ENCODE results near the gene RAD51D.

Gene RAD51D

GRCh38 chr17:35062308-35062707 lies 57.4 kb downstream of the RAD51D start:
- H4K8ac ChIP-seq (ENCODE audit: low read depth, low read length) = no peak overlapping the region
- H3K4me1 ChIP-seq (ENCODE audit: control insufficient read depth, low read depth, low read length) = peaks cover 7% of the 10 kb centered on the region
- no peak for DNase-seq
- H3K27me3 ChIP-seq (ENCODE audit: insufficient read depth, low read length, poor library complexity) = no peaks in the 10 kb centered on the region
- no CpG with 5 or more reads among the region's 3 CpGs for WGBS (ENCODE audit: extremely low coverage, insufficient coverage, low lambda C conversion rate)
- H3K56ac ChIP-seq (ENCODE audit: low read length) = no peak overlapping the region
- H3K9ac ChIP-seq (ENCODE audit: low read length) = no peak overlapping the region
- H2BK5ac ChIP-seq (ENCODE audit: low read length) = no peak overlapping the region
- H3K4ac ChIP-seq (ENCODE audit: low read depth, low read length) = peak overlapping the region; percentile 81
- H3K36me3 ChIP-seq (ENCODE audit: control insufficient read depth, insufficient read depth, low read length) = no peaks in the 10 kb centered on the region
- H3K4me3 ChIP-seq (ENCODE audit: low read length) = no peak overlapping the region
- H3K27ac ChIP-seq (ENCODE audit: low read depth, low read length) = no peak overlapping the region
- H2BK15ac ChIP-seq (replicated peaks; ENCODE audit: low read depth) = peak overlapping the region; percentile 88
- H3K18ac ChIP-seq (ENCODE audit: low read length) = peak overlapping the region; percentile 99
- peak overlapping the region; percentile 92 for H2BK120ac ChIP-seq (ENCODE audit: low read depth, low read length)
- H3K79me2 ChIP-seq (ENCODE audit: control insufficient read depth, insufficient read depth, low read length) = no peaks in the 10 kb centered on the region
- H2AK5ac ChIP-seq (ENCODE audit: low read length) = no peak overlapping the region
- H3K79me1 ChIP-seq (ENCODE audit: low read length) = no peaks in the 10 kb centered on the region
- H3K23ac ChIP-seq (ENCODE audit: low read length) = no peak overlapping the region
- H3K4me2 ChIP-seq (ENCODE audit: low read length) = no peak overlapping the region
- H4K5ac ChIP-seq (ENCODE audit: low read length) = no peak overlapping the region

- no peaks in the 10 kb centered on the region for H3K79me1 ChIP-seq (ENCODE audit: low read length)
- DNase-seq = no peak
- no peaks in the 10 kb centered on the region for H3K27me3 ChIP-seq (ENCODE audit: insufficient read depth, low read length, poor library complexity)
- no peak overlapping the region for H3K4me3 ChIP-seq (ENCODE audit: low read length)
- peaks cover 11% of the 10 kb centered on the region for H3K4me1 ChIP-seq (ENCODE audit: control insufficient read depth, low read depth, low read length)
- no peak overlapping the region for H3K4me2 ChIP-seq (ENCODE audit: low read length)
- WGBS (ENCODE audit: extremely low coverage, insufficient coverage, low lambda C conversion rate) = no CpG with 5 or more reads among the region's 1 CpG
- H3K27ac ChIP-seq (ENCODE audit: low read depth, low read length) = no peak overlapping the region
- H3K36me3 ChIP-seq (ENCODE audit: control insufficient read depth, insufficient read depth, low read length) = no peaks in the 10 kb centered on the region
- no peak overlapping the region for H4K8ac ChIP-seq (ENCODE audit: low read depth, low read length)
- no peak overlapping the region for H3K4ac ChIP-seq (ENCODE audit: low read depth, low read length)
- no peak overlapping the region for H3K56ac ChIP-seq (ENCODE audit: low read length)
- no peak overlapping the region for H3K18ac ChIP-seq (ENCODE audit: low read length)
- no peak overlapping the region for H2BK15ac ChIP-seq (replicated peaks; ENCODE audit: low read depth)
- no peak overlapping the region for H2BK120ac ChIP-seq (ENCODE audit: low read depth, low read length)
- no peak overlapping the region for H3K23ac ChIP-seq (ENCODE audit: low read length)
- H2BK5ac ChIP-seq (ENCODE audit: low read length) = no peak overlapping the region
- H3K79me2 ChIP-seq (ENCODE audit: control insufficient read depth, insufficient read depth, low read length) = no peaks in the 10 kb centered on the region
- H2AK5ac ChIP-seq (ENCODE audit: low read length) = no peak overlapping the region
- H3K9ac ChIP-seq (ENCODE audit: low read length) = no peak overlapping the region
- H4K5ac ChIP-seq (ENCODE audit: low read length) = no peak overlapping the region
Measured at GRCh38 chr17:35057332-35057915, 62.2 kb downstream of the RAD51D start.

- Histone ChIP-seq H3K79me1 (ENCODE audit: low read length) (no peaks in the 10 kb centered on the region), H3K23ac (ENCODE audit: low read length) (no peak overlapping the region), H3K27ac (ENCODE audit: low read depth, low read length) (no peak overlapping the region), H3K4me3 (ENCODE audit: low read length) (no peak overlapping the region), H3K36me3 (ENCODE audit: control insufficient read depth, insufficient read depth, low read length) (no peaks in the 10 kb centered on the region), H4K5ac (ENCODE audit: low read length) (no peak overlapping the region), H3K27me3 (ENCODE audit: insufficient read depth, low read length, poor library complexity) (no peaks in the 10 kb centered on the region), H3K9ac (ENCODE audit: low read length) (no peak overlapping the region), H2BK120ac (ENCODE audit: low read depth, low read length) (no peak overlapping the region), H3K56ac (ENCODE audit: low read length) (peak overlapping the region; percentile 38), H3K4me1 (ENCODE audit: control insufficient read depth, low read depth, low read length) (peaks cover 11% of the 10 kb centered on the region), H2BK15ac (replicated peaks; ENCODE audit: low read depth) (no peak overlapping the region), H2AK5ac (ENCODE audit: low read length) (peak overlapping the region; percentile 65), H3K4ac (ENCODE audit: low read depth, low read length) (no peak overlapping the region), H3K4me2 (ENCODE audit: low read length) (no peak overlapping the region), H2BK5ac (ENCODE audit: low read length) (peak overlapping the region; percentile 33), H3K18ac (ENCODE audit: low read length) (peak overlapping the region; percentile 0), H3K79me2 (ENCODE audit: control insufficient read depth, insufficient read depth, low read length) (no peaks in the 10 kb centered on the region), H4K8ac (ENCODE audit: low read depth, low read length) (no peak overlapping the region)
- DNase-seq = peak; percentile 44
- WGBS (ENCODE audit: extremely low coverage, insufficient coverage, low lambda C conversion rate) = no CpG with 5 or more reads among the region's 3 CpGs
Measured at GRCh38 chr17:35056013-35056412, 63.6 kb downstream of the RAD51D start.

- Histone ChIP-seq H3K27ac (ENCODE audit: low read depth, low read length) (no peak overlapping the region), H3K4me1 (ENCODE audit: control insufficient read depth, low read depth, low read length) (peaks cover 10% of the 10 kb centered on the region), H3K9ac (ENCODE audit: low read length) (no peak overlapping the region), H3K79me2 (ENCODE audit: control insufficient read depth, insufficient read depth, low read length) (no peaks in the 10 kb centered on the region), H2BK120ac (ENCODE audit: low read depth, low read length) (no peak overlapping the region), H3K4me3 (ENCODE audit: low read length) (no peak overlapping the region), H3K27me3 (ENCODE audit: insufficient read depth, low read length, poor library complexity) (no peaks in the 10 kb centered on the region), H4K8ac (ENCODE audit: low read depth, low read length) (no peak overlapping the region), H3K4ac (ENCODE audit: low read depth, low read length) (no peak overlapping the region), H3K79me1 (ENCODE audit: low read length) (no peaks in the 10 kb centered on the region), H2BK5ac (ENCODE audit: low read length) (no peak overlapping the region), H3K4me2 (ENCODE audit: low read length) (no peak overlapping the region), H3K36me3 (ENCODE audit: control insufficient read depth, insufficient read depth, low read length) (no peaks in the 10 kb centered on the region), H3K18ac (ENCODE audit: low read length) (no peak overlapping the region), H2BK15ac (replicated peaks; ENCODE audit: low read depth) (no peak overlapping the region), H2AK5ac (ENCODE audit: low read length) (no peak overlapping the region), H3K23ac (ENCODE audit: low read length) (no peak overlapping the region), H4K5ac (ENCODE audit: low read length) (no peak overlapping the region), H3K56ac (ENCODE audit: low read length) (no peak overlapping the region)
- WGBS (ENCODE audit: extremely low coverage, insufficient coverage, low lambda C conversion rate) = no CpG with 5 or more reads among the region's 1 CpG
- no peak for DNase-seq
Measured at GRCh38 chr17:35053204-35053603, 66.5 kb downstream of the RAD51D start.

GRCh38 chr17:35052780-35053179 lies 66.9 kb downstream of the RAD51D start:
- Histone ChIP-seq H3K23ac (ENCODE audit: low read length) (no peak overlapping the region), H3K56ac (ENCODE audit: low read length) (no peak overlapping the region), H2BK120ac (ENCODE audit: low read depth, low read length) (no peak overlapping the region), H3K4ac (ENCODE audit: low read depth, low read length) (no peak overlapping the region), H2BK5ac (ENCODE audit: low read length) (no peak overlapping the region), H3K27me3 (ENCODE audit: insufficient read depth, low read length, poor library complexity) (no peaks in the 10 kb centered on the region), H3K4me2 (ENCODE audit: low read length) (no peak overlapping the region), H3K9ac (ENCODE audit: low read length) (no peak overlapping the region), H2AK5ac (ENCODE audit: low read length) (no peak overlapping the region), H4K8ac (ENCODE audit: low read depth, low read length) (no peak overlapping the region), H3K4me1 (ENCODE audit: control insufficient read depth, low read depth, low read length) (peaks cover 10% of the 10 kb centered on the region), H4K5ac (ENCODE audit: low read length) (no peak overlapping the region), H2BK15ac (replicated peaks; ENCODE audit: low read depth) (no peak overlapping the region), H3K18ac (ENCODE audit: low read length) (peak overlapping the region; percentile 34), H3K79me1 (ENCODE audit: low read length) (no peaks in the 10 kb centered on the region), H3K36me3 (ENCODE audit: control insufficient read depth, insufficient read depth, low read length) (no peaks in the 10 kb centered on the region), H3K27ac (ENCODE audit: low read depth, low read length) (no peak overlapping the region), H3K79me2 (ENCODE audit: control insufficient read depth, insufficient read depth, low read length) (no peaks in the 10 kb centered on the region), H3K4me3 (ENCODE audit: low read length) (no peak overlapping the region)
- DNase-seq = no peak

GRCh38 chr17:35052241-35052610 lies 67.4 kb downstream of the RAD51D start:
- H3K79me1 ChIP-seq (ENCODE audit: low read length) = no peaks in the 10 kb centered on the region
- no peak overlapping the region for H3K9ac ChIP-seq (ENCODE audit: low read length)
- H4K8ac ChIP-seq (ENCODE audit: low read depth, low read length) = no peak overlapping the region
- no peak overlapping the region for H2AK5ac ChIP-seq (ENCODE audit: low read length)
- H2BK15ac ChIP-seq (replicated peaks; ENCODE audit: low read depth) = no peak overlapping the region
- H3K4me3 ChIP-seq (ENCODE audit: low read length) = no peak overlapping the region
- no peak overlapping the region for H3K27ac ChIP-seq (ENCODE audit: low read depth, low read length)
- H3K23ac ChIP-seq (ENCODE audit: low read length) = no peak overlapping the region
- H3K79me2 ChIP-seq (ENCODE audit: control insufficient read depth, insufficient read depth, low read length) = no peaks in the 10 kb centered on the region
- H2BK120ac ChIP-seq (ENCODE audit: low read depth, low read length) = no peak overlapping the region
- no peak for DNase-seq
- no peak overlapping the region for H3K18ac ChIP-seq (ENCODE audit: low read length)
- H3K27me3 ChIP-seq (ENCODE audit: insufficient read depth, low read length, poor library complexity) = no peaks in the 10 kb centered on the region
- no peaks in the 10 kb centered on the region for H3K36me3 ChIP-seq (ENCODE audit: control insufficient read depth, insufficient read depth, low read length)
- H3K4ac ChIP-seq (ENCODE audit: low read depth, low read length) = no peak overlapping the region
- no peak overlapping the region for H4K5ac ChIP-seq (ENCODE audit: low read length)
- no peak overlapping the region for H3K4me2 ChIP-seq (ENCODE audit: low read length)
- H3K56ac ChIP-seq (ENCODE audit: low read length) = no peak overlapping the region
- peaks cover 10% of the 10 kb centered on the region for H3K4me1 ChIP-seq (ENCODE audit: control insufficient read depth, low read depth, low read length)
- no peak overlapping the region for H2BK5ac ChIP-seq (ENCODE audit: low read length)
